Retinal pigment epithelial cell (primary cell): ENCODE data around the gene TTC21B.

Experiments
- DNase-seq: peaks from one replicate; pipeline ENCODE4 v3.0.0-alpha.2; 2010; ENCODE audit warnings: low read depth
- H3K4me3 ChIP-seq: 2 replicates; pipeline ENCODE4 v1.5.1; 2011; ENCODE audit warnings: mild to moderate bottlenecking, low read length, control low read depth, moderate library complexity
- TF ChIP-seq, protein P1 (sequence below): conservative IDR thresholded peaks from 2 replicates; pipeline ENCODE4 v1.5.1; 2011; ENCODE audit warnings: low read depth, low read length, control low read depth, inconsistent platforms

The TTC21B gene

DNA sequence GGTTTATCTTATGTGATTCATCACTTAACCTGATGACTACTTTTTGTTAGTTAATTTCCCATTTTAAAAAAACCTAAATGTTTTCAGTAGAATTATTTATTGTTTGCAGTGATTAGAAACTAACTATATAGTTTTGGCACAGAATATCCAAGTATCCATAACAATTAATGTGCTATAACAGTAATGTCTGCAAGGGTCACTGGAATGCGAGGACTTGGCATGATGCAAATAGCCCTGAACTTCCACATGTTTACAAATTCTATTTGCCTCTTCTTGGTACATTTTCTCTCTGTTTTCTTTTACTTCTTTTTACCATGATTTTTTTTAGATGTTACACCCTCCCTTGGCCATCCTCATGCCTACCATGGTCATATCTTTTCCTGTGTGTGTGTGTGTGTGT is 110.2 kb downstream of the TTC21B start:
- H3K4me3 ChIP-seq: no peak overlapping the region
- TF ChIP-seq, protein P1, sequence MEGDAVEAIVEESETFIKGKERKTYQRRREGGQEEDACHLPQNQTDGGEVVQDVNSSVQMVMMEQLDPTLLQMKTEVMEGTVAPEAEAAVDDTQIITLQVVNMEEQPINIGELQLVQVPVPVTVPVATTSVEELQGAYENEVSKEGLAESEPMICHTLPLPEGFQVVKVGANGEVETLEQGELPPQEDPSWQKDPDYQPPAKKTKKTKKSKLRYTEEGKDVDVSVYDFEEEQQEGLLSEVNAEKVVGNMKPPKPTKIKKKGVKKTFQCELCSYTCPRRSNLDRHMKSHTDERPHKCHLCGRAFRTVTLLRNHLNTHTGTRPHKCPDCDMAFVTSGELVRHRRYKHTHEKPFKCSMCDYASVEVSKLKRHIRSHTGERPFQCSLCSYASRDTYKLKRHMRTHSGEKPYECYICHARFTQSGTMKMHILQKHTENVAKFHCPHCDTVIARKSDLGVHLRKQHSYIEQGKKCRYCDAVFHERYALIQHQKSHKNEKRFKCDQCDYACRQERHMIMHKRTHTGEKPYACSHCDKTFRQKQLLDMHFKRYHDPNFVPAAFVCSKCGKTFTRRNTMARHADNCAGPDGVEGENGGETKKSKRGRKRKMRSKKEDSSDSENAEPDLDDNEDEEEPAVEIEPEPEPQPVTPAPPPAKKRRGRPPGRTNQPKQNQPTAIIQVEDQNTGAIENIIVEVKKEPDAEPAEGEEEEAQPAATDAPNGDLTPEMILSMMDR: no peak
- no peak for DNase-seq

GRCh38 chr2:165840333-165840958 is 113.1 kb downstream of the TTC21B start:
- no peak for DNase-seq
- TF ChIP-seq, protein P1: no peak
- no peak overlapping the region for H3K4me3 ChIP-seq

GRCh38 chr2:165839610-165840009 is 114.0 kb downstream of the TTC21B start:
- DNase-seq: no peak
- H3K4me3 ChIP-seq: no peak overlapping the region
- TF ChIP-seq, protein P1: no peak

DNA sequence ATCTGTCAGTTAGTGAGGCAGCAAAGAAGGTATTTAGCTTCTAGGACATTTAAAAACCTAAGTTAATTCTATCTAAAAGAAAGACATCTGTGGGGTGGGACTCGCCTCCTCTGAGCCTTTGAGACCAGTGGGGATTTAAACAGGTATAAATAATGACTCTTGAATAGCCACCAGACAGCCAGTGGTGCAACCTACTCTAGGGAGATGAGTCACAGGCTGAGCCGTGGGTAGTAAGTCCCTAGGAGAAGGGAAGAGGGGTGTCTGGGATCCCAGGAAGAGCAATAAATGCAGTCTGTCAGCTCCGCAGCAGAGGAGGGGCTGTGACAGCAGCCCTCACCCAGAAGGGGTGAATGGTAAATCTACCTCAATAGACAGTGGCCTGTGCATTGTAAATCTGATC is 116.5 kb downstream of the TTC21B start:
- no peak for DNase-seq
- TF ChIP-seq, protein P1: no peak
- H3K4me3 ChIP-seq: no peak overlapping the region

GRCh38 chr2:165835363-165835762 is 118.2 kb downstream of the TTC21B start:
- TF ChIP-seq, protein P1: no peak
- DNase-seq: no peak
- H3K4me3 ChIP-seq: no peak overlapping the region

- no peak overlapping the region for H3K4me3 ChIP-seq
- DNase-seq: peak; percentile 26
- TF ChIP-seq, protein P1: no peak
Observed at GRCh38 chr2:165833156-165833555, 120.4 kb downstream of the TTC21B start.

DNA sequence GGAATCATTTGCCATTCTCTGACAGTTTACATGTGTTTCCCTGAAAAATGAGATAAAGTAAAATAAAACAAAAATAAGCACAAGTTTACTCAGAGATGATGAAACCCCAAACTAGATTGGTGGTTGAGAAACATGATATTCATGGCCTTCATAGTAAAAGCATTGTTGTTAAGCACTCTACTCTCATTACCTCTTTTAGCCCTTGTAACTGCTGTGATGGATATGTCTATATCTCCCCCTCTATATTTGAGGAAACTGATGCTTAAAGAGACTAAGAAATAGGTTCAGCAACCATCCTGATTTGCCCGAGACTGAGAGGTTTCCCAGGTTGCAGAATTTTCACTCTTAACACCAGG is 125.7 kb downstream of the TTC21B start:
- H3K4me3 ChIP-seq: no peak overlapping the region
- DNase-seq: no peak
- TF ChIP-seq, protein P1: no peak
